ENCODE measurements around the gene SYT12.

DNA sequence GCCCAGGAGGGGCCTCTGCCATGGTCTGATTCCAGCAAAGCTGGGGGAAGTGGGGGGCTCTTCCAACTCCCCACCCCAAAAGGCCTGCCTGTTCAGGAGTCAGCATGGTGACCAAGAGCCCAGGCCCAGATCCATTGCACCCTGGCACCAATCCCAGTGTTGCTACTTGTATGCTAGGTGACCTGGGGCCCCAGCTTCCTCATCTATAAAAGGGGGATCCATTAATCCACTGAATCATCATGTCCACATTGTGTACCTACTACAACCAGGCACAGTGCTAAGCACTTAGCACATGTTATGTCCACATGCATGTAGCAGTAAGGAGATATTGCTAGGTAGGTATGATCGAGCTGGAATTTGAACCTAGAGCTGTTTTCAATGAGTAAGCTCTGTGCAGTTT, 2.0 kb downstream of the SYT12 start:
- TF ChIP-seq, protein P1, sequence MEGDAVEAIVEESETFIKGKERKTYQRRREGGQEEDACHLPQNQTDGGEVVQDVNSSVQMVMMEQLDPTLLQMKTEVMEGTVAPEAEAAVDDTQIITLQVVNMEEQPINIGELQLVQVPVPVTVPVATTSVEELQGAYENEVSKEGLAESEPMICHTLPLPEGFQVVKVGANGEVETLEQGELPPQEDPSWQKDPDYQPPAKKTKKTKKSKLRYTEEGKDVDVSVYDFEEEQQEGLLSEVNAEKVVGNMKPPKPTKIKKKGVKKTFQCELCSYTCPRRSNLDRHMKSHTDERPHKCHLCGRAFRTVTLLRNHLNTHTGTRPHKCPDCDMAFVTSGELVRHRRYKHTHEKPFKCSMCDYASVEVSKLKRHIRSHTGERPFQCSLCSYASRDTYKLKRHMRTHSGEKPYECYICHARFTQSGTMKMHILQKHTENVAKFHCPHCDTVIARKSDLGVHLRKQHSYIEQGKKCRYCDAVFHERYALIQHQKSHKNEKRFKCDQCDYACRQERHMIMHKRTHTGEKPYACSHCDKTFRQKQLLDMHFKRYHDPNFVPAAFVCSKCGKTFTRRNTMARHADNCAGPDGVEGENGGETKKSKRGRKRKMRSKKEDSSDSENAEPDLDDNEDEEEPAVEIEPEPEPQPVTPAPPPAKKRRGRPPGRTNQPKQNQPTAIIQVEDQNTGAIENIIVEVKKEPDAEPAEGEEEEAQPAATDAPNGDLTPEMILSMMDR (IDR thresholded peaks at IDR 0.05), result no peak
- TF ChIP-seq POLR2A (IDR thresholded peaks at IDR 0.05) (no peak), EP300 (IDR thresholded peaks at IDR 0.05) (no peak)
